Left cardiac atrium (tissue), 4 donors: ENCODE measurements around the gene PCLO. TPM values are rescaled to one million over a fixed set of nuclear protein-coding genes. Genes with fewer than 3 reads are reported as not detected.
"Not testable (repeated sequence)": the region's sequence is repeated elsewhere in the genome, so short reads cannot be mapped to it uniquely, and the experiment has no call there.

Source experiments
- ATAC-seq, 2 donors: fragments of 200-7000 bp; cut with Tn5 transposase; one replicate each; pipeline ENCODE4 v1.9.1; 2020; ENCODE audit warnings: mild to moderate bottlenecking in 2 of 2, moderate library complexity in 2 of 2
- DNase-seq: peaks from one replicate; pipeline ENCODE4 v3.0.0-alpha.2; 2020
- intact Hi-C, 2 donors: fragments of 100-400 bp; cut with DNase I; formaldehyde crosslinking; loops; one replicate each; pipeline versions ENCODE4 v1.14.1 to v1.15.1; 2022 to 2023
- total RNA-seq, 2 donors: library from RNA; stranded (reverse); fragmentation: NEBNext Ultra II Directional; extraction: Animal tissue kit (Norgen Biotek cat#: 25700); gene quantifications; one replicate each; pipeline ENCODE4 v1.2.1, GENCODE V29; 2021
- donor health status: DM: no; HTN: yes; CAD: no.
- donor health status: DM: no; HTN: yes; CAD: no; lungs with severe emphysema.
- donor health status: DM: yes; HTN: yes; CAD: no.
- donor health status: Dilated cardiomyopathy.

PCLO gene
- total RNA-seq, 2 donors from 2014 or later: 2.7 to 3.5 TPM

DNA sequence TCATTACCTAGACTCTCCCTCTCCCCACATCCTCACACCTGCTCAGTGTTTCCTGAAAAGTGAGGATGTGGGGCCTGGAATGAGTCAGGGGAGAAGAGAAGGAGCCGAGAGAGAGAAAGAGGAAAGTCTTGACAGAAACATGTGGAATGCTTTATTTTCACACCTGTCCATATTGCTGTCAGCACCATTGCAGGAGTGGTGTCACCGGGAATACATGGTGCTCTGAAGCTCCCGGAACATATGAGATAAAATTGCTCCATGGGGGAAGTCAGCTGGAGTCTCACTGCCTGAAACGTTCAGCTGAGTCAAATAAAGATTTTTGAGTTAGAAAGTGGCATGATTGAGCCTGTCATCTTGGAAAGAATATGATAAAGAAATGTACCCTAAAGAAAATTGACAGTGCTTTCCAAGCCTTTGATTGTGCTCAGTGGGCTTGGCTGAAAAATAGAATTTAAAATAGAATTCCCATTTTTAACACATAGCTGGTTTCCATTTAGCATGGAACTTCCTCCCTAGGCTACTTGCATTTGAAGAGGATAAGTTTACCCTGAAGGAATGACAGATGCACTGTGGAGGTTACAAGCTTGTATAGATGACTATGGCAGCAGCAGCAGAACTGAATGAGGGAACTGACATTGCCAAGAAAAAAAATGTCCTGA, 182.4 kb downstream of the PCLO start:
- ATAC-seq (no peak), DNase-seq (no peak)
- intact Hi-C loops: no loop called here

DNA sequence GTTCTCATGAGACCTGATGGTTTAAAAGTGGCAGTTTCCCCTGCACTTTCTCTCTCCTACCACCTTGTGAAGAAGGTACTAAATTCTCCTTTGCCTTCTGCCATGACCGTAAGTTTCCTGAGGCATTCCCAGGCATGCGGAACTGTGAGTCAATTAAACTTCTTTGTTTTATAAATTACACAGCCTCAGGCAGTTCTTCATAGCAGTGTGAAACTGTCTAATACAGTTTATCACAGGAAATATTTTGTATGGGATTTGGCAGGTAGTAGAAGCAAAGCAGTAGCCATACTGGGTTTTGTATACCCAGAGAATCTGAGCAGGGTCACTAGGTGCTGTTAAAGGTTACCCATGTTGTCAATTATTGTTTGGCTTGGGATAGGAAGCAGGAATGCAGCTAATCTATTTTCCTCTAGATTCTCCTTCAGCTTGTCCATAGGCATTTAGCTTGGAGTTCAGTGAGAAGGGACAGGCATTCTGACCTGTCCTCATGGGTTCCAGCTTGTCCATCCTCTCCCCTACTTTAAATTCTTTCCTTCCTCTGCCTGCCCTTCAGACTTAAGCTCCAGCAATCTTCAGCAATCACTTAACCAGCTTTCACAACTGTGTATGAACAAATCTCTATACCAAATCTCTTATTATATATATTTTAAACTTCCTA, 186.7 kb downstream of the PCLO start:
- DNase-seq (no peak), ATAC-seq (no peak)
- intact Hi-C loops: no loop called here

DNA sequence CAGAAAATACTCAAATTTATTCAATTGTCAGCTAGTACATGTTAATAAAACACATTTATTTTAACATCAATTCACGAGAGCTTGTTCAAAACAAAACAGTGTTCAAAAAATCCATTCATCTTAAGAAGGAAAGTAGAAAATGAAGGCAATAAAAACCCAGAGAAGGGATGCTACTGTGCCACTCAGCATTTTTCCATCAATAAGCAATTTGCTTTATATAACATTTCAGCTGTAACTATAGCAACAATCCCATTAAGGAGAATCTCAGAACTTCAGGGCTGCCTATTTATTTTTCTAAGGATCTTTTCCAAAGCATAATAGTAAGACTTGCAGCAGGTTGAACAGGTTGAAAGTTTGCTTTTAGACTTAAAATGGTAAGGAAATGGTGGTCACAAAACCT, 190.5 kb downstream of the PCLO start:
- no peak for DNase-seq
- intact Hi-C loops: no loop called here
- no peak for ATAC-seq

DNA sequence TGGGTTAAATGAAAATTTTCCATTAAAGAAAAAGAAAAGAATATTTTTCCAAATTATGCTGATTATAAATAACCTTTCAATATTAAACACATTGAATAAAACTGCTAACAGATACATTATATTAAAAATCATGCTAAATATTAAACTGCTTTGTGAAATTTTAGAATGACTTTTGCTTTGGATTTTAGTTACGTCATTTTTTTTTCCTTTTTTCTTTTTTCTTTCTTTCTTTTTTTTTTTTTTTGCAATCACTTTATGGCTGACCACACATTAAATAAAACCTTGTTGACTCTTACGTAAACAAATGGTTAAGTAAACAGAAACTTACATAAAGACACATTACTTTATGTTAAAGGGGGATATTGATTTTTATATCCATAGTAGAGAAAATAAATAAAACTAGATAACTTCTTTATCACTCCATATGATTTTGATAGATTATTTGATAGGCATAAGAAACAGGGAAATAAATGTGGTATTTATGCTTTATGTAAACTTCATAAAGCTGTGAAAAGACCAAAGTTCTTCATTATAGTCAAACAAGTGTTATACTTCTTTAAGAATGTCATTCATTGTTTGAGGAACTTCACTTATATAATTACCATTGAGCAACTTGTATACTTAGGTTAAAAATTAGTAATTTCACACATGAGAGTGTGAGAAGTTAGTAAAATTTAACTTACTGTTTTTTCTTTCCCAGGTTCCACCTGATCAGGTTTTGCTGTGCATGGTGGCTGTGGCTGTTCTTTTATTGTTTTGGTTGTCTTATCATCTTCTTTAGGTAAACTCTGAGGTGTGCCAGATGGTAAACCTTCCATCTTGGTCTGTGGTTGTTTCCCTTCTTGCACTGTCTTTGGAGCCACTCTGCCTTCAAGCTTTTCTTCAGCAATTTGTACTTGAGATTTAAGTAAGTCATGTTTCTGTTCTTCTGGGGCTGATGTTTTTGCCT, 197.3 kb downstream of the PCLO start:
- ATAC-seq (no peak), DNase-seq (no peak)
- intact Hi-C loops: no loop called here

DNA sequence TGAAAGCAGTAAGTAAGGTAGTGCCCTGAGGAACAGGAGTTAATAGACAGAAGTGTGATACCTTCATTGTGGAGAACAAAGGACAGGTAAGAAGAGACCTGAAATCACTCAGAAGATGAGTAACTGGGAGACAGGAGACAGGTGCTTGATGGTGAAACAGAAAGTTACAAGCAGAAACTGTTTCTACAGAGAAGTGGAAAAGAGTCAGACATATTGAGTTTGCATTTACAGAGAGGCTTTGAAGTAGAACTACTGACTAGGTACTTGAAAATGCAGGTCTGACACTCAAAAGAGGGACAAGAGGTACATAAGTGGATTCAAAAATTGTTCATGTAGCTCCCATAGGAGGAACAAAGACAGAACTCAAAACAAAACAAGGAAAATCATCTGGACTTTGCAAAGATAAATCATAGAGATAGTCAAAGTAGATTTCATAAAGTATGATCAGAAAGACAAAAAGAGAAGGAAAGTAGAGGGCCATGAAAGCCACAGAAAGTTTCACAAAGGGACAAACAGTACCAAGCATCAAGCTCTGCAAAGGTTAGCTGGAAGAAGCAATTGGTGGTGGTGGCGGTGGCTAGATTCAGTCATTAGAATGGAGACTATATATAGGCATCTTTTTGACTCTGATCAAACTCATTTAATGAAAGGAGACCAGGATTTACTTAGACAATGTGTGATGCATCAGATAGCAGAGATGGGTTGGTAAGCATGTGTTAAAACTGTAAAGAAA, 198.4 kb downstream of the PCLO start:
- DNase-seq: no peak
- intact Hi-C loops: no loop called here
- ATAC-seq: no peak

DNA sequence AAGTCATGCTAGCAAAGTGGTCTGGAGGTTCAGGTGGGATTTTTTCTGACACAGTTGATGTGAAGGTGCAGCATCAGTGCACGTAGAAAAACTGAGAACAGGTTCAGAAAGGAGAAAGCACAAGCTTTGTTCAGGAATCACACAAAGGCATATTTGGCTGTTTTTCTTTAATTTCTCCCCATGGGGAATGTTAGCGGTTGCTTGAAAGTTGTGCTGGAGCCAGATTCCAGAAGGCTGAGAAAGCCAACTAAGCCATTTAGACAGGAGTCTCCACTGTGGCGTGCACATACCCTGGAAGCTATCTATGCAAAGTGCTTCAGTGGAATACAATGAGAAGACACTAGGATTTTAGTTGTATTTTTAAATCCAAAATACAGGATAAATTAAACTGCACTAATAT, 201.4 kb downstream of the PCLO start:
- intact Hi-C loops: no loop called here
- ATAC-seq (no peak), DNase-seq (no peak)

DNA sequence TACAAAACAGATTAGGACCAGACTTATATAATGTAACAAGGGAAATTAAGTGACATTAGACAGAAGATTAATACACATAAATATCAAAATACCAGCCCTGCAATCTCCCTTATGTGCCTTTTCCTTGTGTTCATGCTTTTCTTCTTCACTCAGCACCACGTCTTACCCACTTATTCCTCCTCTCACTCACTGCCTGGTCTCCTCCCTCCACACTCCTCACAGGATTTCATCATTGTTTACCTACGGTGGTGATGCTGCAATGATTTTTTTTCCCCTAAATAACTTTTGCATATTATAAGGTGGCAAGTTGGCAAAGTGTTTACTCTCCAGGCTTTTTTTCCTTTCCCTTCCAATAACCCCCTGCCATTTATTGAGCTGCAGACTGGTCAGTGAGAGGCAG, 203.2 kb downstream of the PCLO start:
- DNase-seq: no peak
- no peak for ATAC-seq
- intact Hi-C loops: no loop called here

DNA sequence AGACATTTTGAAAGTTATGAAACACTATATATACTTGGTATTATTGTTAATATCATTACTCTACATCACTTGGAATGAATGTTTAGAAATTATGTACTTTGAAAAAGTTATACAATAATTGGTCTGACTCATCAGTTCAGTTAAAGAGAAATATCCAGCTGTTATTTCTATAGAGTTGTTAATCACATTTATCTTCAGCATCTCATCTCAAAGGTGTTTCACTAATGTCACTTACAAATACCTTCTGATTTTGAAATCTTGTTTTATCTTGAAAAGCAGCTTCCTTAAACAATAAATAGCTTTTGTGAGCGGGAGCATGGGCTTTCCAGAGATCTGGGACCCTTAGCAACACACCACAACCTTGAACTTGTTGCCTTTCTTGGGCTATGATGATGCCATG, 205.2 kb downstream of the PCLO start:
- no peak for DNase-seq
- intact Hi-C loops: no loop called here
- ATAC-seq: no peak

DNA sequence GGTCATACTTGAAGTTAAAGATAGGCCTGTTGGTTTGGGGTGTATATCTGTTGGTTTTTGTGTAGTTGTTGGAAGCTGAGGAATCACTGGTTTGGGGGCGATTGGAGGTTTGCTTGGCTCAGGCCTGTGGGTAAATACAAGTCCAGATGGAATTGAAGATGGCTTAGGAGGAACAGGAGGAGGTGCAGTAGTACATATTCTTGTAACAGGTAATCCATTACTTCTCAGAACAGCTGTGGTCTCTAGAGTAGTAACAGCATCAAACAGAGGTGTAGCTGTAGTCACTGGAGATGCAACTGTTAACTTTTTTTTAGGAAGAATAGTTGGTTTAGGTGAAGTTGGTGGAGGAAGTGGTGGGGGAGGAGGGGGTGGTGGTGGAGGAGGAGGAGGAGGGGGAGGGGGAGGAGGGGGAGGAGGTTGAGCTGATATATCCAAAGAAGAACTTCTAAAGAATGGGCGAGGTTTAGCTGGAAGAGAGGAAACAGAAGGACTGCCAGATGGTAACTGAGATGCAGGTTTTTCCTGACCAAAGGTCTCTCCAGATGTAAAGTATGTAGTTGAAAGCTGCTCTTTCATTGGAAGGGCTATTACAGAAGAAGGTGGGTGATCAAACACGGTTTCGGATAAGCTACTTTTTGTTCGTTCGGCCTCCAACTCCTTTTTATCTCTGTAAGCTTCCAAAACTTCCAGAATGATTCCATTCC, 209.2 kb downstream of the PCLO start:
- intact Hi-C loops: no loop called here

DNA sequence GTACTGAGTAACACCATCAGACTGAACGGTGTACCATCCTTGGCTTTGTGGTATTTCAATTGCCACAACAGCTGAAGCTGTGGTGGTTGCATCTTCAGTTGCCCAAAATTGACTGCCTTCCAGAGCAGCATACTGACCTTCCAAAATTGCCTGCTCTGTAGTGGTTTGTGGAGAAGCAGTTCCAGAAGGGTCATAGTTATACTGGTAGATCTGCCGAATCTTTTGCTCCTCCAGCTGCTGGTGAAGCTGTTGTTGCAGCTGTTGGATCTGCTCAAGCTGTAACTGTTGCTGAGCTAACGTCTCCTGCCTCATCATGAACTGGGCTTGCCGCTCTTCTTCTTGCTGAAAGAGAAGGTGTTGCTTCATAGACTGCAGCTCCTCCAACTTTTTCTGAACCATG, 212.2 kb downstream of the PCLO start:
- DNase-seq: no peak
- intact Hi-C loops: no loop called here

More for the DNA sequence above, 209.2 kb downstream of the PCLO start:
- ATAC-seq (no peak), DNase-seq (no peak)

DNA sequence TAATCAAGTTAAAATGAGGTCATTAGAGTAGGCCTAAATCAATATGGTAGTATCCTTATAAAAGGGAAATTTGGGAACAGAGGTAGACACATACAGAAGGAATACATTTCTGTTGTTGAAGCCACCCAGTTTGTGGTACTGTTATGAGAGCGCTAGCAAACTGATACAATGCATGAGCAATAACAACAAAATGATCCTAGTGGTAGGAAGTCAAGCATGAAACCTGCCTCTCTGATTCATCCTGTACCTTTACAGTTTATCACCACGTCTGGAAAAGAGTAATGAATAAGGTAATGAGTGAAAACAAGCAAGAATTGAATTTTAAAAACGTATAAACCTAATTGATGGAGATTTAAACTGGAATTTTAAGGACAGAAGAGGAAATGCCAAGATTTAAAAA, 217.2 kb downstream of the PCLO start:
- ATAC-seq (no peak), DNase-seq (no peak)
- intact Hi-C loops: no loop called here

More for the DNA sequence above, 212.2 kb downstream of the PCLO start:
- ATAC-seq: no peak

DNA sequence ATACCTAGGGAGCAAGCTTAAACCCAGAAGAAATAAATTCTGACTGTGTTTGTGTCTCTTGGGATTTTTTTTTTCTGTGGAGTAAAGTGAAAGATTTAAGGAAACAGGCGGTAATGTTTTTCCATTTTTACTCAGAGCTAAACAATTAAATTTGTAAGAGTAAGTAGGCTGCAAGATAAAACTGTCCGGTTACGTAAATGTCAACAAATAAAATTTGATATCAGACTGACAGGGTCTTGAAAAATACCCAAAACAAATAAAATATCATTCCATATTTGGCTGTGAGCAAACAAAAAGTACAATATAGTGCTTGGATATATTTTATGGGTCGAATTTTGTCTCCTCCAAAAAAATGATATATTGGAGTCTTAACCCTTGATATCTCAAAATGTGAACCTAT, 217.6 kb downstream of the PCLO start:
- ATAC-seq (no peak), DNase-seq (no peak)
- intact Hi-C loops: no loop called here

DNA sequence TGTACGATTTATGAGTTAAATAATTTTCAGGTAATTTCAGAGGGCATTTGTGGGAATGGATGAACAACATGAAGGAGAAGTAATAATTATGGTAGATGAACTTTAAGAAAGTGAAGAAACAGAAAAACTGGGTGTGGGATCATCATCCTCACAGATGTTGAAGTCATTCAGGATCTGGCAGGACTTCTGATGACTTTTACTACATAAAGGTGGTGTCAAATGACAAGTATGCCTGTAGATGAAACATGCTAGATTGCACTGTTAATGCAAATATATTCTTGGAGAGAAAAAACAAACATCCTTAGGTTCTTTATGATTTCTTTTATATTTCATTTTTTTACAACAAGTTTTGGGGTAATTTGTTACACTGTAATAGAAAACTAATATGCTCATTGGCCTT, 230.2 kb downstream of the PCLO start:
- intact Hi-C loops: no loop called here
- DNase-seq: no peak
- no peak for ATAC-seq

DNA sequence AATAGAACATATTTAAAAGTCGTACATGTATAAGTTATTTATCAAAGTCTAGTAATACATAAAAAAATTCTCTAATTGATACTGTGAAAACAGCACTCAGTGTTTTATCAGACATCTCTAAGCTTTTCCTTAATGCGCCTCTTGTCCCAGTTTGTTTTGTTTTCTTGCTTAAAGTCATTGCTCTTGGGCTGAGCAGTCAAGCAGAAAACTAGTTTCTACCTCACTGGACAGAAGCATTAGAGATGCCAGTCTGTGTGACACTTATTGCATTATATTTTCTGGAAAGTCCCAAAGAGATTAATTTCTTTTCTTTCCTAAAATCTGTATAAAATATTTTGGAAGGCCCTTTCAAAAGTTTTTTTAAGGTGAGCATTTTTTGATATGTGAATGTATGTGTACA, 236.2 kb downstream of the PCLO start:
- intact Hi-C loops: no loop called here
- DNase-seq: no peak
- no peak for ATAC-seq

DNA sequence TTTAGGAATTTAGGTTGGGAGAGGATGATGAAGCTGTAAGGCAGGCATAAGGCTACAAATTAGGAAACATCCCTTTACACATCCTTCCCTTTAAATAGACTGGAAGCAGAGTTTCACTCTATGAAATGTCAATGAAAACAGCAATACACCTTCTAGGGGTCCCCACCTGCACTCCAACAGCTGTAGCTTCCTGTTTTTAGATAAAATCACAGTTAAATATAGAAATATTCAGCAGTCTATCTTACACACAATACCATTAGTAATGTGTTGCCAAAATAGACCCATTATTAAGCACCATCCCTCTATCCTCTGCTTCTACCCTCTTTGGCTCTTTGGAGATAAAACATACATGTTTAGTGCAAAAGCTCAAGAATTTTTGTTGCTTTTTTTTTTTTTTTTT, 237.4 kb downstream of the PCLO start:
- intact Hi-C loops: no loop called here
- ATAC-seq (no peak), DNase-seq (no peak)

DNA sequence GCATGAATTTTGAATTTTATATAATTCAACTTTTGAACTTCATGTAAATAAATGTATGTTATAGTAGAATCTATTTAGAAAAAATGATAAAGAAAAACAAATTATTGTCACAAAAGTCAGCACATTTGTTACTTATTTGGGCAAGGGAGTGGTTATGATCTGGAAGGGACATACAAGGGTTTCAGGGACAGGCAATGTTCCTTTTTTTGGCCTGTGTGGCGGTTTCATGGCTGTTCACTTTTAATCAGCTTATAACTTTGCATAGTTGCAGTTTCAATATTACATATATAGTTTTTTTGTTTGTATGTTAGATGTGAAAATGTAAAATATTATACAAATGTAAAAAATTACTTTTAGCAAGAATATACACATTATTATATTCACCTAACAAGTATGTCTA, 256.2 kb downstream of the PCLO start:
- DNase-seq (no peak), ATAC-seq (no peak)
- intact Hi-C loops: no loop called here

DNA sequence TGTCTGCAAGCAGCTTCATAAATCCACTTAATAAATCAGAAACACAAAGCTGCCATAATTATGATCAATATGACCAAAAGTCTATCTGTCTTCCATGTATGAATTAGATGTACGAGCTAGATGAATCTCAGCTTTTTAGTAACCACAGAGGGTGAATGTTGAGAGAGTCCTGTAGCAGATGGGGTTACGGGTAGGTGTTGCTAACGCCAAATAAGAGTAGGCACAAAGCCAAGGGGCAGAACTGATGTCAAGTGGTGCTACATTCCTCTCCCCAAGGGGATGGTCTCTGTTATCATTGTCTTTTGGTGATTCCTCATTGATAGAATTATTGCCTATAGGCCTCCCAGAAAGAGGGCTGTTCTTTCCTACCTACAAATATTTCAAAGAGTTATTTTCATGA, 257.8 kb downstream of the PCLO start:
- intact Hi-C loops: no loop called here
- no peak for ATAC-seq

DNA sequence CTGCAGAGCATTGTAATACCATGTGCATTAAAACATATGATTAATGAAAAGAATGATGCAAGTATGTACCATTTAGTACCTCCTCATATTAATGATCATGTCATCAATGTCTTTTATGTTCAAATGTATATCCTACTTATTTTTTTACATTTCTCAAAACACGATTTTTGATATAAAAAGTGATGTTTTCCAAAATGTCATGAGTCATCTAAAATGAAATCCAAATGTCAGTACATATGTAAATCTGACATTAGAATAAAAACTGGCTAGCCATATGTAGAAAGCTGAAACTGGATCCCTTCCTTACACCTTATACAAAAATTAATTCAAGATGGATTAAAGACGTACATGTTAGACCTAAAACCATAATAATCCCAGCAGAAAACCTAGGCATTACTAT, 261.6 kb downstream of the PCLO start:
- DNase-seq, ATAC-seq, intact Hi-C loops: not testable (repeated sequence)

More for the DNA sequence above, 257.8 kb downstream of the PCLO start:
- DNase-seq: no peak

DNA sequence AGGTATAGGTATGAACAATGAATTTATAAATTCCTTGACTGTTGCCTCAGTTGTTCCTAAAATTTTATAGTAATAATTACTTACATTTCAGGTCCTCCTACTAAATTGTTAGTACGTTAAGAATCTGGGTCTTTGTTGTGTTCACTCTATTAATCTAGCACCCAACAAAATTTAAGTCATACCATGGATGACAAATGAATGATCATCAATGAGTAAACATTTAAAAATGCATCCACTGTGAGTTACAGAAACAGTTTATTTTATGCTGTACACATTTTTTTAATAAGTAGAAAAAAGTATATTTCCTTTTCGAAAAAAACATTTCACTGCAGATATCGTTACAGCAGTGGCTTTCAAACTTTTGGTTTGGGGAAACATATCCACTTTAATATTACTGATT, 265.2 kb downstream of the PCLO start:
- intact Hi-C loops: no loop called here
- ATAC-seq (no peak), DNase-seq (no peak)
